H9 (cell line): ENCODE data around the gene CDC20. TPM values are rescaled to one million over a fixed set of nuclear protein-coding genes. Genes with fewer than 3 reads are reported as not detected.

Experiments used
- DNase-seq: peaks from one replicate; pipeline ENCODE4 v3.0.0-alpha.2; 2017
- H2AFZ ChIP-seq: one replicate; pipeline ENCODE4 v1.6.1; 2013; ENCODE audit warnings: mild to moderate bottlenecking, low read length, control low read depth, moderate library complexity
- H2AK5ac ChIP-seq: 2 replicates; pipeline ENCODE4 v1.6.1; 2013; ENCODE audit warnings: low read length, control low read depth, mixed read lengths; ENCODE audit not compliant: insufficient read length
- H2BK120ac ChIP-seq: one replicate; pipeline ENCODE4 v1.6.1; 2013; ENCODE audit warnings: low read depth, mild to moderate bottlenecking, low read length, control low read depth, inconsistent platforms; ENCODE audit not compliant: poor library complexity, severe bottlenecking
- H2BK12ac ChIP-seq: 2 replicates; pipeline ENCODE4 v1.6.1; 2013; ENCODE audit warnings: low read length, control low read depth, mixed read lengths, low read depth; ENCODE audit not compliant: insufficient read length
- H2BK15ac ChIP-seq: 2 replicates; pipeline ENCODE4 v1.6.1; 2013; ENCODE audit warnings: low read depth, low read length, control low read depth
- H2BK20ac ChIP-seq: one replicate; pipeline ENCODE4 v1.6.1; 2013; ENCODE audit warnings: low read depth, mild to moderate bottlenecking, low read length, control low read depth, inconsistent platforms; ENCODE audit not compliant: poor library complexity, severe bottlenecking
- H2BK5ac ChIP-seq: 2 replicates; pipeline ENCODE4 v1.6.1; 2013; ENCODE audit warnings: low read length, control low read depth, mixed read lengths; ENCODE audit not compliant: insufficient read length
- H3K14ac ChIP-seq: 2 replicates; pipeline ENCODE4 v1.6.1; 2013; ENCODE audit warnings: low read length, control low read depth; ENCODE audit not compliant: insufficient read depth
- H3K18ac ChIP-seq: 2 replicates; pipeline ENCODE4 v1.6.1; 2013; ENCODE audit warnings: low read depth, mild to moderate bottlenecking, mixed read lengths, low read length, control low read depth; ENCODE audit not compliant: insufficient read length
- H3K23ac ChIP-seq: 2 replicates; pipeline ENCODE4 v1.6.1; 2013; ENCODE audit warnings: low read length, control low read depth, mixed read lengths, low read depth; ENCODE audit not compliant: insufficient read length
- H3K23me2 ChIP-seq: 2 replicates; pipeline ENCODE4 v1.6.1; 2013; ENCODE audit warnings: low read depth, mild to moderate bottlenecking, mixed read lengths, low read length, control low read depth; ENCODE audit not compliant: insufficient read length, poor library complexity, severe bottlenecking
- H3K27ac ChIP-seq: 2 replicates; pipeline ENCODE4 v1.5.1; 2013; ENCODE audit warnings: low read length, control low read depth, mixed read lengths, low read depth; ENCODE audit not compliant: insufficient read length
- H3K27me3 ChIP-seq: 2 replicates; pipeline ENCODE4 v1.6.1; 2013; ENCODE audit warnings: low read length, control low read depth, inconsistent platforms; ENCODE audit not compliant: insufficient read depth
- H3K4ac ChIP-seq: 2 replicates; pipeline ENCODE4 v1.6.1; 2013; ENCODE audit warnings: low read depth, mild to moderate bottlenecking, control low read depth, inconsistent platforms, low read length, moderate library complexity
- H3K4me1 ChIP-seq: 2 replicates; pipeline ENCODE4 v1.6.1; 2013; ENCODE audit warnings: low read length, control low read depth, inconsistent platforms; ENCODE audit not compliant: insufficient read depth
- H3K4me2 ChIP-seq: 2 replicates; pipeline ENCODE4 v1.6.1; 2013; ENCODE audit warnings: low read length, control low read depth, mixed read lengths; ENCODE audit not compliant: insufficient read length, insufficient read depth
- H3K56ac ChIP-seq: 2 replicates; pipeline ENCODE4 v1.6.1; 2013; ENCODE audit warnings: low read depth, mild to moderate bottlenecking, mixed read lengths, low read length, control low read depth; ENCODE audit not compliant: insufficient read length
- H3K79me1 ChIP-seq: 2 replicates; pipeline ENCODE4 v1.6.1; 2013; ENCODE audit warnings: low read depth, mild to moderate bottlenecking, moderate library complexity, low read length, control low read depth, inconsistent platforms; ENCODE audit not compliant: insufficient read depth, poor library complexity, severe bottlenecking
- H3K79me2 ChIP-seq: 2 replicates; pipeline ENCODE4 v1.6.1; 2013; ENCODE audit warnings: low read length, control low read depth, inconsistent platforms; ENCODE audit not compliant: insufficient read depth
- H3K9ac ChIP-seq: 2 replicates; pipeline ENCODE4 v1.6.1; 2013; ENCODE audit warnings: low read length, control low read depth, mixed read lengths; ENCODE audit not compliant: insufficient read length; ENCODE audit errors: extremely low read depth
- H3K9me3 ChIP-seq: one replicate; pipeline ENCODE4 v1.6.1; 2013; ENCODE audit warnings: low read depth, low read length, inconsistent platforms; ENCODE audit not compliant: control insufficient read depth
- H3T11ph ChIP-seq: one replicate; pipeline ENCODE4 v1.6.1; 2013; ENCODE audit warnings: mild to moderate bottlenecking, low read length, control low read depth, inconsistent platforms
- H4K20me1 ChIP-seq: one replicate; pipeline ENCODE4 v1.6.1; 2013; ENCODE audit not compliant: control insufficient read depth, insufficient read length, insufficient read depth
- H4K5ac ChIP-seq: 2 replicates; pipeline ENCODE4 v1.6.1; 2013; ENCODE audit warnings: low read depth, mild to moderate bottlenecking, mixed read lengths, low read length, control low read depth; ENCODE audit not compliant: insufficient read length
- H4K8ac ChIP-seq: replicated peaks from 2 replicates; pipeline ENCODE4 v1.6.1; 2013; ENCODE audit warnings: low read length, control low read depth, mixed read lengths, low read depth; ENCODE audit not compliant: insufficient read length
- H4K91ac ChIP-seq: 2 replicates; pipeline ENCODE4 v1.6.1; 2013; ENCODE audit warnings: low read depth, mild to moderate bottlenecking, moderate library complexity, mixed read lengths, low read length, control low read depth; ENCODE audit not compliant: insufficient read length
- H3K27ac Mint-ChIP-seq, 3 experiments: 2 replicates in 2 of 3; 3 replicates in 1 of 3; pipeline ENCODE4 v1.8.0; 2020 to 2021; ENCODE audit warnings: mixed read lengths in 3 of 3, mild to moderate bottlenecking in 1 of 3, moderate library complexity in 1 of 3
- H3K27me3 Mint-ChIP-seq: 2 replicates; pipeline ENCODE4 v1.8.0; 2021; ENCODE audit warnings: low read depth, mild to moderate bottlenecking, moderate library complexity, mixed read lengths
- H3K36me3 Mint-ChIP-seq, 3 experiments: 2 replicates in 2 of 3; 3 replicates in 1 of 3; pipeline ENCODE4 v1.8.0; 2020 to 2021; ENCODE audit warnings: low read depth in 3 of 3, mixed read lengths in 3 of 3; ENCODE audit not compliant: insufficient read depth in 1 of 3
- H3K4me1 Mint-ChIP-seq, 2 experiments: 2 replicates each; pipeline ENCODE4 v1.8.0; 2020; ENCODE audit warnings: mixed read lengths in 2 of 2
- H3K4me3 Mint-ChIP-seq, 2 experiments: 2 replicates in 1 of 2; 3 replicates in 1 of 2; pipeline ENCODE4 v1.8.0; 2020 to 2021; ENCODE audit warnings: mild to moderate bottlenecking in 2 of 2, mixed read lengths in 2 of 2, moderate library complexity in 1 of 2
- H3K9me3 Mint-ChIP-seq, 2 experiments: 2 replicates in 1 of 2; 3 replicates in 1 of 2; pipeline ENCODE4 v1.8.0; 2020; ENCODE audit warnings: mild to moderate bottlenecking in 2 of 2, mixed read lengths in 2 of 2, moderate library complexity in 1 of 2
- CTCF ChIP-seq: fragments of 200-600 bp; sonication (generic); conservative IDR thresholded peaks from 3 replicates; pipeline ENCODE4 v1.8.0; 2021; ENCODE audit warnings: antibody characterized with exemption, mild to moderate bottlenecking
- WGBS: extraction: QIAGEN DNeasy Blood & Tissue Kit; methylation state at CpG from one replicate; pipeline ENCODE4 v1.1.7; 2013; ENCODE audit warnings: missing lambda C conversion rate, low lambda C conversion rate, mixed read lengths; ENCODE audit not compliant: insufficient read length; ENCODE audit errors: extremely low coverage; 5-methylcytosine and 5-hydroxymethylcytosine counted together
- total RNA-seq: library from RNA; stranded (reverse); gene quantifications from 2 replicates; pipeline ENCODE4 v1.2.1, GENCODE V29; 2021

Gene CDC20
- total RNA-seq, 1 experiment from 2014 or later: 246 TPM

- Histone ChIP-seq H2BK20ac (no peak within 1 kb of the TSS), H3K4me2 (no peak within 1 kb of the TSS), H3K27ac (no peak within 1 kb of the TSS), H3K9ac (no peak within 1 kb of the TSS), H4K8ac (no peak within 1 kb of the TSS), H2AFZ (no peak within 1 kb of the TSS), H3K56ac (no peak within 1 kb of the TSS), H2BK5ac (no peak within 1 kb of the TSS), H3T11ph (no peak within 1 kb of the TSS), H2AK5ac (no peak within 1 kb of the TSS), H3K79me2 (no peaks in the 10 kb centered on the region), H3K14ac (no peak within 1 kb of the TSS), H2BK12ac (no peak within 1 kb of the TSS), H3K27me3 (no peaks in the 10 kb centered on the region), H3K4ac (no peak within 1 kb of the TSS), H3K79me1 (no peaks in the 10 kb centered on the region), H4K91ac (no peak within 1 kb of the TSS), H3K23me2 (no peaks in the 10 kb centered on the region), H2BK120ac (no peak within 1 kb of the TSS), H3K4me1 (no peaks in the 10 kb centered on the region), H4K20me1 (no peaks in the 10 kb centered on the region), H2BK15ac (no peak within 1 kb of the TSS), H4K5ac (no peak within 1 kb of the TSS), H3K9me3 (no peaks in the 10 kb centered on the region), H3K18ac (no peak within 1 kb of the TSS), H3K23ac (no peak within 1 kb of the TSS)
- TF ChIP-seq CTCF: no peak
- Mint-ChIP-seq H3K4me1 (peaks cover 0 to 3% of the 10 kb centered on the region in 2 experiments; a peak in 1 of 4 replicates), H3K36me3 (no peaks in the 10 kb centered on the region), H3K4me3 (no peak within 1 kb of the TSS), H3K9me3 (no peaks in the 10 kb centered on the region), H3K27ac (no peak within 1 kb of the TSS), H3K27me3 (peaks cover 23% of the 10 kb centered on the region)
- no CpG with 5 or more reads among the region's 3 CpGs for WGBS
- no peak for DNase-seq
Measured at GRCh38 chr1:43337588-43337987, 21.2 kb upstream of the CDC20 start, which contains the start of gene MPL. Gene MPL, plus strand, starts transcription at chr1:43337818. Its CDS starts 31 bp downstream, at chr1:43337849.
